ENCODE measurements around the gene YEATS4.
A peak's percentile ranks its signal among the peaks of the same experiment; 100 is the strongest.

Gene YEATS4

GRCh38 chr12:69330475-69331473 is 28.8 kb upstream of the YEATS4 start:
- Histone ChIP-seq H3K27ac (ENCODE audit: low read length) (no peak overlapping the region), H3K79me2 (ENCODE audit: low read length) (no peaks in the 10 kb centered on the region), H2AFZ (ENCODE audit: low read depth, low read length) (peak overlapping the region; percentile 97), H4K20me1 (ENCODE audit: insufficient read depth, low read length) (no peaks in the 10 kb centered on the region), H3K9ac (ENCODE audit: low read length) (peak overlapping the region; percentile 46), H3K9me3 (ENCODE audit: insufficient read depth, low read length) (no peaks in the 10 kb centered on the region), H3K4me1 (ENCODE audit: low read length) (peaks cover 25% of the 10 kb centered on the region), H3K4me2 (ENCODE audit: low read length) (peak overlapping the region; percentile 67), H3K36me3 (replicated peaks; ENCODE audit: low read depth, low read length) (no peaks in the 10 kb centered on the region), H3K4me3 (ENCODE audit: low read length) (peak overlapping the region; percentile 77), H3K27me3 (ENCODE audit: low read depth, low read length) (peaks cover 23% of the 10 kb centered on the region)
- TF ChIP-seq EZH2phosphoT487 (IDR thresholded peaks at IDR 0.05; ENCODE audit: low read depth) (no peak), CTCF (IDR thresholded peaks at IDR 0.05; ENCODE audit: low read depth, low read length) (no peak)

GRCh38 chr12:69331519-69331908 is 28.0 kb upstream of the YEATS4 start:
- H3K79me2 ChIP-seq (ENCODE audit: low read length): no peaks in the 10 kb centered on the region
- H3K4me3 ChIP-seq (ENCODE audit: low read length): peak overlapping the region; percentile 77
- peak overlapping the region; percentile 67 for H3K4me2 ChIP-seq (ENCODE audit: low read length)
- H3K4me1 ChIP-seq (ENCODE audit: low read length): peaks cover 25% of the 10 kb centered on the region
- no peak overlapping the region for H3K27ac ChIP-seq (ENCODE audit: low read length)
- H3K36me3 ChIP-seq (replicated peaks; ENCODE audit: low read depth, low read length): no peaks in the 10 kb centered on the region
- H3K9me3 ChIP-seq (ENCODE audit: insufficient read depth, low read length): no peaks in the 10 kb centered on the region
- peak overlapping the region; percentile 46; the same call in 1 of the 2 replicates for H3K9ac ChIP-seq (ENCODE audit: low read length)
- TF ChIP-seq CTCF (IDR thresholded peaks at IDR 0.05; ENCODE audit: low read depth, low read length) (no peak), EZH2phosphoT487 (IDR thresholded peaks at IDR 0.05; ENCODE audit: low read depth) (no peak)
- peaks cover 23% of the 10 kb centered on the region for H3K27me3 ChIP-seq (ENCODE audit: low read depth, low read length)
- no peaks in the 10 kb centered on the region for H4K20me1 ChIP-seq (ENCODE audit: insufficient read depth, low read length)
- H2AFZ ChIP-seq (ENCODE audit: low read depth, low read length): peak overlapping the region; percentile 97

GRCh38 chr12:69331909-69332684 is 27.4 kb upstream of the YEATS4 start:
- Histone ChIP-seq H3K9ac (ENCODE audit: low read length) (no peak overlapping the region), H3K36me3 (replicated peaks; ENCODE audit: low read depth, low read length) (no peaks in the 10 kb centered on the region), H3K4me1 (ENCODE audit: low read length) (peaks cover 25% of the 10 kb centered on the region), H3K4me2 (ENCODE audit: low read length) (no peak overlapping the region), H3K27ac (ENCODE audit: low read length) (no peak overlapping the region), H3K79me2 (ENCODE audit: low read length) (no peaks in the 10 kb centered on the region), H4K20me1 (ENCODE audit: insufficient read depth, low read length) (no peaks in the 10 kb centered on the region), H3K4me3 (ENCODE audit: low read length) (no peak overlapping the region), H3K9me3 (ENCODE audit: insufficient read depth, low read length) (no peaks in the 10 kb centered on the region), H2AFZ (ENCODE audit: low read depth, low read length) (no peak overlapping the region), H3K27me3 (ENCODE audit: low read depth, low read length) (peaks cover 23% of the 10 kb centered on the region)
- TF ChIP-seq CTCF (IDR thresholded peaks at IDR 0.05; ENCODE audit: low read depth, low read length) (no peak), EZH2phosphoT487 (IDR thresholded peaks at IDR 0.05; ENCODE audit: low read depth) (no peak)

All from OCI-LY3 (cell line).